DMS153 treated with DMSO at 0.1 percent for 48 hours (cell line): ENCODE measurements around the gene SLC12A8.

Experiments used
- DNase-seq: peaks from one replicate; lab custom pipeline; 2025; ENCODE audit not compliant: unreplicated experiment; lab: John Stamatoyannopoulos, UW

The SLC12A8 gene

GRCh38 chr3:125214738-125215137 is 2.2 kb upstream of the SLC12A8 start:
- no peak for DNase-seq

GRCh38 chr3:125213946-125214542 is 1.5 kb upstream of the SLC12A8 start:
- no peak for DNase-seq

- no peak for DNase-seq
Observed at GRCh38 chr3:125213364-125213755, 812 bp upstream of the SLC12A8 start.

- DNase-seq = no peak
Observed at GRCh38 chr3:125212091-125212508, 448 bp downstream of the SLC12A8 start.

DNA sequence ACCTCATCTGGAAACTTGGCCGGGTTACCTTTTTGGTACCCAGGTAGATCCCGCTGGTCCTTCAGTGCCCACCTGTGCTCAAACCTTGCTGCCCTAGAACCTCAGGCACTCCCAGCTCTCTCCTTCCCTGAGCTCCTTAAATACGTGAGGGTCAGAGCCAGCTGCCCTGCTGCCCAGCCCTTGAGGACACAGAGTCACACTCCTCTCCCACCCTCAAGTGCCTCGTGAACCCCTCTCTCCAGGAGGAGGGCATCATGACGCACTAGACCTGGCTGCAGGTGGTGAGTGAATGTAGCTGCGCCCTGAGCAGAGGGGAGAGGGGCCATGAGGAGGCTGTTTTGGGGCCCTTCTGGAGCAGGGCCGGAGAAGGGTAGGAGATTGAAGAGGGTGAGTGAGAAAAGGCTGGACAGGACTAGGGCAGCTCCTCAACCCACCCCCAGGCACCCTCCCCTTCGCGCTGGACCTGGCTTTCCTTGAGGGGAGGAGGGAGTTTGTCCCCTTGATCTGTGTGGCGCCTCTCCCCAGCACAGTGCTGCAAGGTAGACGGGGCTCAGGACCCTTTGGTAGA is 941 bp downstream of the SLC12A8 start:
- no peak for DNase-seq

DNA sequence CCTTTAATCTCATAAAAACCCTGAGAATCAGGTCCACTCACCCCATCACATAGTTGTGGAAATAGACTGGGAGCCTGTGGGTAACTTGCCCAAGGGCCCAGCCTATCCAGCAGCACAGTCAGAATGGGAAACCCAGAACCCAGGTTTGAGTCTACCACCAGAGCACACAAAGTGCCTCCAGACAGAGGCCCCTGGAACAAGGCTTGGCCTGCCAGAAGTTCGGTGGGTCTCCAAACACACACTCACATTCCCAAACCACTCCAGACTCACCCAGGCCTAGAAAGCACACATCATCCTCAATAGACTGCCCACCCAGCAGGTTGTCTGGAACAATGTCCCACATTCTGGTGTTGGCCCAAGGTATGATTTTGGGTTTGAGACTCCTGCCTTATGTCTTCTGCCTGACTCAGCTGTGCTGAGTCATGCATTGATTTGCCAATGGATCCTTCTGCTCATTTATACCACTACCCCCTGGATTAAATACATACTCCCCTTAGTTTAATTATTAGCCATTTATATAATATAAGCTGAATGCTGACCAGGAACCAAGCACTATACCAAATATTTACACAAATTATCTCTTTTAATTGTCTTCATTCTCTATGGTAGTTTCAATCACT is 4.5 kb downstream of the SLC12A8 start:
- DNase-seq = no peak

DNA sequence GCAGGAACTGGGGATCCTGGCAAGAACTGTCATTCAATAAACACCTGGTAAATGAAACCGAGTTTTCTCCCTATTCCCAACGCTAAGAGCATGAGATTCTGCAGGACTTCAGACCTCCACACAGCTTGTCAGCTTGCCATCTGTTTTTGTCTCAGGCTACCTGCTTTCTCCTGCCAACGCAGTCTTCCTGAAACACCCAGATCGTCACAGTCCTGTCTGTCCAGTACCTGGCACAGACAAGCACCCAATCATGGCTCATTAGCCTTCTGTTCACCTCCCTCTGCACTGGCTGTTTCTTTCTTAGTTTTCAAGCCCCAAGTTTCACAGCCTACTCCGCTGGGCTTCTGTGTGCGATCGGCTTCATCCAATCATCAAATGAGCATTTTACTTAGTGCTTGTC is 5.0 kb downstream of the SLC12A8 start:
- no peak for DNase-seq

GRCh38 chr3:125206934-125207333 is 5.6 kb downstream of the SLC12A8 start:
- DNase-seq = no peak

DNA sequence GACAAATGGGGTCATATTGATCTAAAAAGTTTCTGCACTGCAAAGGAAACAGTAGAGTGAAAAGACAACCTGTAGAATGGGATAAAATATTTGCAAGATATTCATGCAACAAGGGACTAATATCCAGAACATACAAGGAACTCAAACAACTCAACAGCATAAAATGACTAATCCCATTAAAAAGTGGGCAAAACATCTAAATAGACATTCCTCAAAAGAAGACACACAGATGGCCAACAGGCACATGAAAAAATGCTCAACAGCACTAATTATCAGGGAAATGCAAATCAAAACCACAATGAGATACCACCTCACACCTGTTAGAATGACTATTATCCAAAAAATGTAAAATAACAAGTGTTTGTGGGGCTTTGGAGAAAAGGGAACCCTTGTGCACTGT is 8.8 kb downstream of the SLC12A8 start:
- DNase-seq = no peak

DNA sequence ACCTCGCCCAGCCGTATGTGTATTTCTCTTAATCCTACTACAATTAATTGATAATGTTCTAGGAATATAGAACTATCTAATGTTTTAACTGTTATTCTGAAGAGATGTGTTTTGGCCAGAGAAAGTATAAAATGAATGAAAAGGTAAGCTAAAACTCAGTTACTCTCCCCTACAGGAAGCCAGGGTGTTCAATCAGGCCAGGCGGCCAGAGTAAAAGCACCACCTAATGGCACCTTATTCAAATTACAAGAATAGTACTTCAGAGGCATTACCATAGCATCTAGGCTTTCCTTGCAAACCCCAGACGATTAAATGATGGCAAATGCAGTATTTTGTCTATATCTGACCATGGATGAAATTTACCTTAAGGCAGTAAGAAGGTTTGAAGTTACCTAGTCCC is 10.4 kb downstream of the SLC12A8 start:
- DNase-seq = no peak

- DNase-seq = no peak
Observed at GRCh38 chr3:125200731-125201139, 11.8 kb downstream of the SLC12A8 start.

GRCh38 chr3:125194849-125195601 is 17.5 kb downstream of the SLC12A8 start:
- no peak for DNase-seq

DNA sequence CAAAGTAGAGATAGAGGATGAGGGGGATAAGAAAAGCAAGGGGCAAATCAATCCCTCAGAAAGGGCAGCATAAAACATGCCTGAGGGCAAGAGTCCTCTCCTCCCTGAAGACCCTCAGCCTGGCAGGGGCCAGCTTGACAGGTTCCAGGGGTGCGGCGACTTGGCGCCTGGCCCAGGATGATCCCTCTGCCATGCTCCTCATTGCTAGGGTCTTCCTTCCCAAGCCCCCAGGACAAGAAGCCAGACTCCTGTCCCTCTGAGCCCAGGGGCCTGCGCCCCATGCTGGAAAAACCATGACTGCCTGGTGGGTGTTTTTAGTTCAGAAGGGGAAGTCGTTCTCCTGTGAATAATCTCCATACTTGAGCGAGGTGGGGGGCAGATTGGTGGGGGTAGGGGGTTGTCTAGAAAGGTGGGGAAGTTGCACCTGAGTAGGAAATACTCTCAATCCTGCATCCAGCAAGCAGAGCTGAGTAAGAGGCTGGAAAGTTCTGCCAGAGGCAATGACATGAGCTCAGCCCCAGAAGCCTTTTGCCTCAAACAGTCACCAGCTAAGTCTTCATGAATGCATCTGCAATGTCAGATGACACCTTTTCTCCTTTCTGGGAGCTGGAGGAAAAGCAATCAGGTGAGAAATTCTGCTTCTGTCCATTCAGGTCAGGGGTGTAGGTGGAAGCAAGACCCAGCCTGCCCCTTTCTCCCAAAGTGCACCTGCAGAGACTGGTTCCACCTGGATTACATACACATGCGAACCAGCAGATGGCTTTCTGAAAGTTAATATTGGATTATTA is 18.3 kb downstream of the SLC12A8 start:
- no peak for DNase-seq

- no peak for DNase-seq
Observed at GRCh38 chr3:125192190-125193035, 20.1 kb downstream of the SLC12A8 start.

DNA sequence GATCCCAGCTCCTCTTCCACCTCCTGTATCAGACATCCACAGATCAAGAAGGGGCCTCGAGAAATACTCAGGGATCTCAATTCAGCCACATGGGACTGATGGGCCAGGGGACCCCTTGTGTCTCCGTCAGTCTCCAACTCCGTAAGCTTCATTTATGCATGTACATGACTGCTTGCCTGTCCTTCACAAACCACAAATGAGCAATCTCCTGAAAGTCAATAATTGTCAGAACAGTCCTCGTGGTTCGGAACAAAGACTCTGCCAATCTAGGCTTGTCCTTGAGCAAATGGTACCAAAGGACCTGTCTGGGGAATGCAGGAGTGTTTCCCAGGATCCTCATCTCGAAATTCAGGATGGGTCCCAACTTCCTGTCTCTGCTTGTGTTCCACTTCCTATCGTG is 20.8 kb downstream of the SLC12A8 start:
- no peak for DNase-seq

DNA sequence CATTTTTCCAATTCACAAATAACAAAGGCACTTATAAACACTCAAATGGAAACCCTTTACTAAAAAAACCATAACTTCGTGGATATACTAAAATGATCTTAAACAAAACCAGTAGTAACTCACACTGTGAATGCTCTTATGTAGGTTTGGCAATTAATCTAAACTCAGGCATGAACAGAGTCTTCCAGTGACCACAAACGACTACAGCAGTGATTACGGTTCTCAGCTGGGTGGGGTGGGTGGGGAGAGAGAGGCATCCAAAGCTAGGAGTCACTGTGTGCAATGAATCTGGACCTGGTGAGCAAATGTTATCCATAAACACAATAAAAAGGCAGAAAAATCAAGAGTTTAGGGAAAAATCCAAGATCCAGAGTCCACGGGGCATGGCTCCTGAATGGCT is 21.3 kb downstream of the SLC12A8 start:
- no peak for DNase-seq

GRCh38 chr3:125190786-125191185 is 21.8 kb downstream of the SLC12A8 start:
- DNase-seq = no peak

- no peak for DNase-seq
Observed at GRCh38 chr3:125189378-125190165, 23.0 kb downstream of the SLC12A8 start.

GRCh38 chr3:125188955-125189354 is 23.6 kb downstream of the SLC12A8 start:
- DNase-seq = no peak

DNA sequence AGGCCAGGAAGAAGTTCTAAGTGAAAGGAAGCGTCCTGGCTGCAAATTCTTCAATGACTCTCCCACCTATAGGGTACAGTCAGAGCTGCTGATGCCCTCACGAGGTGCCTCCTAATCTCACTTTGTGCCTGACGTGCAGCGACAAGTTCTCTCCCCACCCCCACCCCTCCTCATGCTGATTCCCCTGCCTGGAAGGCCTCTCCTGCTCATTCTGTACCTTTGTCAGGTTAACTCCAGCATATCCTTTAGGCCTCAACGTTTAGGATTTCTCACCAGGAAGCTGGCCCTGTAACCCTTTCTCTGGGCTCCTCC is 25.0 kb downstream of the SLC12A8 start:
- DNase-seq = no peak
